Keratinocyte (primary cell): Measurements from ENCODE around the gene TRPV2. TPM values are rescaled to one million over a fixed set of nuclear protein-coding genes. Genes with fewer than 3 reads are reported as not detected.

Source experiments
- DNase-seq: peaks from one replicate; pipeline ENCODE4 v3.0.0-alpha.2; 2011; ENCODE audit warnings: low read depth, missing footprints, low spot score
- FAIRE-seq: peaks from 2 replicates; lab custom pipeline; 2011; peaks lifted over from hg19 to GRCh38; lab: Jason Lieb, UNC
- H2AFZ ChIP-seq: 2 replicates; pipeline ENCODE4 v1.6.0; 2012; ENCODE audit warnings: low read length, control low read depth, inconsistent platforms; ENCODE audit not compliant: control insufficient read depth
- H3K27ac ChIP-seq: 2 replicates; pipeline ENCODE4 v1.5.1; 2011; ENCODE audit warnings: low read length; ENCODE audit not compliant: control insufficient read depth, insufficient read depth
- H3K27me3 ChIP-seq: 3 replicates; pipeline ENCODE4 v1.6.0; 2011; ENCODE audit warnings: low read length; ENCODE audit not compliant: control insufficient read depth, insufficient read depth; ENCODE audit errors: extremely low read depth
- H3K36me3 ChIP-seq, 2 experiments: 2 replicates in 1 of 2; 3 replicates in 1 of 2; pipeline ENCODE4 v1.5.1; 2011; ENCODE audit warnings: low read length in 2 of 2, mild to moderate bottlenecking in 1 of 2; ENCODE audit not compliant: control insufficient read depth in 2 of 2, insufficient read depth in 2 of 2; ENCODE audit errors: extremely low read depth in 1 of 2
- H3K4me1 ChIP-seq: 3 replicates; pipeline ENCODE4 v1.5.1; 2011; ENCODE audit warnings: low read length; ENCODE audit not compliant: control insufficient read depth, insufficient read depth; ENCODE audit errors: extremely low read depth
- H3K4me2 ChIP-seq: 3 replicates; pipeline ENCODE4 v1.6.0; 2011; ENCODE audit warnings: low read depth, low read length; ENCODE audit not compliant: control insufficient read depth, insufficient read depth; ENCODE audit errors: extremely low read depth
- H3K4me3 ChIP-seq, 3 experiments: fragments of 200-600 bp in 1 of 3; sonication (generic) in 1 of 3; 2 replicates in 2 of 3; 3 replicates in 1 of 3; pipeline ENCODE4 v1.5.1; 2011 to 2016; ENCODE audit warnings: low read length in 3 of 3, mild to moderate bottlenecking in 3 of 3, control low read depth in 2 of 3, inconsistent platforms in 1 of 3, low read depth in 1 of 3, mixed read lengths in 1 of 3, mixed run types in 1 of 3, moderate library complexity in 1 of 3; ENCODE audit not compliant: control insufficient read depth in 2 of 3, insufficient read depth in 2 of 3; ENCODE audit errors: extremely low read depth in 1 of 3
- H3K79me2 ChIP-seq: 2 replicates; pipeline ENCODE4 v1.6.0; 2012; ENCODE audit warnings: low read length; ENCODE audit not compliant: control insufficient read depth, insufficient read depth
- H3K9ac ChIP-seq: 3 replicates; pipeline ENCODE4 v1.6.0; 2011; ENCODE audit warnings: low read length; ENCODE audit not compliant: control insufficient read depth, insufficient read depth; ENCODE audit errors: extremely low read depth
- H3K9me1 ChIP-seq: 3 replicates; pipeline ENCODE4 v1.6.0; 2011; ENCODE audit warnings: low read length; ENCODE audit not compliant: control insufficient read depth, insufficient read depth; ENCODE audit errors: extremely low read depth
- H3K9me3 ChIP-seq: 2 replicates; pipeline ENCODE4 v1.5.1; 2012; ENCODE audit warnings: low read depth, low read length; ENCODE audit not compliant: control insufficient read depth
- H4K20me1 ChIP-seq: 3 replicates; pipeline ENCODE4 v1.6.0; 2011; ENCODE audit warnings: low read length; ENCODE audit not compliant: control insufficient read depth, insufficient read depth; ENCODE audit errors: extremely low read depth
- EZH2 ChIP-seq: IDR thresholded peaks from one replicate; pipeline ENCODE4 v1.6.1; 2012; ENCODE audit warnings: inconsistent platforms, mild to moderate bottlenecking, low read length, moderate library complexity
- dilution Hi-C: fragments of 300-500 bp; cut with MboI; formaldehyde crosslinking; loops from one replicate; pipeline ENCODE4 v1.7.0; 2020; ENCODE audit warnings: low sequenced_read_pairs; ENCODE audit not compliant: extremely low pct_ligation_motif_present
- polyA plus RNA-seq, 5 experiments: library from polyadenylated mRNA; depleted of rRNA in 3 of 5; stranded (reverse) in 3 of 5; stranded (forward) in 1 of 5; unstranded in 1 of 5; fragments of >200 nt; gene quantifications; 1 replicate in 1 of 5; 2 replicates in 3 of 5; 3 replicates in 1 of 5; pipeline versions ENCODE4 v1.2.1 to v1.2.3, GENCODE V29; 2011 to 2012; ENCODE audit warnings: missing spikeins in 2 of 5, low read depth in 1 of 5, low replicate concordance in 1 of 5
- TF ChIP-seq, protein P1 (sequence below), 3 experiments: IDR thresholded peaks in 1 of 3; conservative IDR thresholded peaks in 1 of 3; optimal IDR thresholded peaks in 1 of 3; 2 replicates in 2 of 3; 3 replicates in 1 of 3; pipeline versions ENCODE3 to v1.5.1; 2011; ENCODE audit warnings: low read length in 3 of 3, mild to moderate bottlenecking in 3 of 3, moderate library complexity in 2 of 3, control low read depth in 1 of 3, inconsistent platforms in 1 of 3; ENCODE audit not compliant: insufficient read depth in 2 of 3; ENCODE audit errors: extremely low read depth in 1 of 3

The TRPV2 gene
- polyA plus RNA-seq, 1 donor (not counting 4 experiments of a cell fraction or from before 2014, with no cell fraction given) = 0.09 TPM

DNA sequence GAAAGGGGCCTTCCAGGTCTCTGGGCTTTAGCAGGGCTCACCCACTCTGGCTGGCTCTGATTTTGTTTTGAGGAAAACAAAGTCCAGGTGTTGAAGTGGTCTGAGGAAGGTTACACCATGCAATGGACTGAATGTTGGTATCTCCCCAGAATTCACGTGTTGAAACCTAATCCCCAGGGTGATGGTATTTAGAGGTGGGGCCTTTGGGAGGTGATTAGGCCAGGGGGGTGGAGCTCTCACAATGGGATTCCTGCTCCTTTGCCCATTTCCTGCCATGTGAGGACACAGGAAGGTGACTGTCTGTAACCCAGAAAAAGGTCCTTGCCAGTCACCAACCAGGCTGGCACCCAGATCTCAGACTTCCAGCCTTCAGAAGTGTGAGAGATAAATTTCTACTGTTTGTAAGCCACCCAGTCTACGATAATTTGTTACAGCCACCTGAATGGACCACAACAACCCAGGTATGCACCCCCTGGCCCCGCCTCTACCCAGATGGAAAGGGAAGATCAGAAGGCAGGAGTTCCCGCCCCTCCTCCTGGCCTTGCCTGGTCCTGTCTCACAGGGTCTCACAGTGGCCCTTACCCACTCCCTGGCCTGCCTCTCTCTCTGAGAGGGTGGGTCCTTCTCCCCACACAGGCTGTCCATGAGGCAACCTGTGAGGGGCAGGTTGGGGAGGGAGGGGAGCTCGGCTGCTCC, 44.6 kb downstream of the TRPV2 start:
- H3K27ac ChIP-seq = no peak overlapping the region
- H3K27me3 ChIP-seq = no peaks in the 10 kb centered on the region
- H3K79me2 ChIP-seq = no peaks in the 10 kb centered on the region
- FAIRE-seq (peak; percentile 91), DNase-seq (no peak)
- no peaks in the 10 kb centered on the region for H4K20me1 ChIP-seq
- no peaks in the 10 kb centered on the region for H3K9me1 ChIP-seq
- peaks cover 11% of the 10 kb centered on the region for H3K4me1 ChIP-seq
- dilution Hi-C loops = no loop called here
- peak overlapping the region; percentile 52 for H2AFZ ChIP-seq
- no peaks in the 10 kb centered on the region for H3K36me3 ChIP-seq
- no peak overlapping the region for H3K9ac ChIP-seq
- H3K9me3 ChIP-seq = no peaks in the 10 kb centered on the region
- H3K4me2 ChIP-seq = peak overlapping the region; percentile 52
- TF ChIP-seq, protein P1, sequence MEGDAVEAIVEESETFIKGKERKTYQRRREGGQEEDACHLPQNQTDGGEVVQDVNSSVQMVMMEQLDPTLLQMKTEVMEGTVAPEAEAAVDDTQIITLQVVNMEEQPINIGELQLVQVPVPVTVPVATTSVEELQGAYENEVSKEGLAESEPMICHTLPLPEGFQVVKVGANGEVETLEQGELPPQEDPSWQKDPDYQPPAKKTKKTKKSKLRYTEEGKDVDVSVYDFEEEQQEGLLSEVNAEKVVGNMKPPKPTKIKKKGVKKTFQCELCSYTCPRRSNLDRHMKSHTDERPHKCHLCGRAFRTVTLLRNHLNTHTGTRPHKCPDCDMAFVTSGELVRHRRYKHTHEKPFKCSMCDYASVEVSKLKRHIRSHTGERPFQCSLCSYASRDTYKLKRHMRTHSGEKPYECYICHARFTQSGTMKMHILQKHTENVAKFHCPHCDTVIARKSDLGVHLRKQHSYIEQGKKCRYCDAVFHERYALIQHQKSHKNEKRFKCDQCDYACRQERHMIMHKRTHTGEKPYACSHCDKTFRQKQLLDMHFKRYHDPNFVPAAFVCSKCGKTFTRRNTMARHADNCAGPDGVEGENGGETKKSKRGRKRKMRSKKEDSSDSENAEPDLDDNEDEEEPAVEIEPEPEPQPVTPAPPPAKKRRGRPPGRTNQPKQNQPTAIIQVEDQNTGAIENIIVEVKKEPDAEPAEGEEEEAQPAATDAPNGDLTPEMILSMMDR (optimal IDR thresholded peaks at IDR 0.05 in 1 of 3, IDR thresholded peaks at IDR 0.05 in 1 of 3, conservative IDR thresholded peaks at IDR 0.05 in 1 of 3; ENCODE audit: extremely low read depth in 1 of 3, insufficient read depth in 2 of 3, low read length in 3 of 3) = no peak
- no peak overlapping the region for H3K4me3 ChIP-seq

DNA sequence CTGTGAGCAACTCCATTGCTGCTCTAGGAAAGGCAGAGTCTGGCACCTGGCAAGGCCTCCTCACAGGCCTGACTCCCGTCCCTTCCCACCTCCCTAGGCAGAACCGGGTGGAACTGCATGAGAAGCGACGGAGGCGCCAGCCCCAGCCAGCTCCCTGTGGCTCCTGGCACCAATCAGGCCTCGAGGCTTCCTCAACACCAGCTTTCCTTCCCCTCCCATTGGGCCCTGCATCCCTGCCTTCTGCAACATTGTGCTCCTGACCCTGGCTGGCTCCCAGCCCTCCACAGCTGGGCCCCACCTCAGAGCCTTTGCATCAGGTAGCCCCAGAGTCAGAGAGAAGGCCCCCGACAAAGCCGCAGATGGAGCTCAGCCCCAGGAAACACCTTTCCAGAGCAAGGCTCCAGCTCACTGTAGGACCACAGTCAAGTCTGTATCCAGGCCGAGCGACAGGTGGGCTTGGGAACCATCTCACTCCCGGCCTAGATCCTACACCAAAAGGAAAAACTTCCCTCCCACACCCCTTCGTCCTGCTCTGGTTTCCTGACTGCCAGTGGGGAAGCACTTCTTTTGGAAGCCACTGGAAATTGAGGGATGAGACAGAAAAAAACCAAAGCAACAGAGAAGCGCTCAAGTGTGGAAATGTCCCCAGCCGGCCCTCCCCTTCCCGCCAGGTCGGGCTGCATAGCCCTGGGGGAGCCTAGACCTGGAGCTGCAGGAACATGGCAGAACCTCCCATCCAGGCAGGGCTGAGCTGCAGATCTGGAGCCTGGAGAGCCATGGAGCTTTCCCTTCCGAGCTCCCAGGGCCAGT, 45.6 kb downstream of the TRPV2 start:
- Histone ChIP-seq H3K27ac (no peak overlapping the region), H3K36me3 (no peaks in the 10 kb centered on the region), H3K4me3 (no peak overlapping the region), H3K27me3 (no peaks in the 10 kb centered on the region), H3K9me1 (no peaks in the 10 kb centered on the region), H3K9ac (no peak overlapping the region), H3K79me2 (no peaks in the 10 kb centered on the region), H3K9me3 (no peaks in the 10 kb centered on the region), H3K4me2 (no peak overlapping the region), H3K4me1 (peaks cover 11% of the 10 kb centered on the region), H2AFZ (no peak overlapping the region), H4K20me1 (no peaks in the 10 kb centered on the region)
- TF ChIP-seq EZH2 = no peak
- dilution Hi-C loops = no loop called here
- DNase-seq = no peak
- FAIRE-seq = no peak
